PC-3 (cell line): ENCODE data around the gene AGBL3.

Experiments used
- EZH2phosphoT487 ChIP-seq: fragments of 300-600 bp; sonication (generic); IDR thresholded peaks from 2 replicates; pipeline ENCODE4 v1.6.1; 2018; ENCODE audit warnings: mild to moderate bottlenecking, antibody characterized with exemption, low read length, borderline replicate concordance
- TF ChIP-seq, protein P1 (sequence below): fragments of 300-600 bp; sonication (generic); conservative IDR thresholded peaks from 2 replicates; pipeline ENCODE4 v1.5.1; 2017; ENCODE audit warnings: antibody characterized with exemption, low read depth, mild to moderate bottlenecking, low read length

- TF ChIP-seq, protein P1, sequence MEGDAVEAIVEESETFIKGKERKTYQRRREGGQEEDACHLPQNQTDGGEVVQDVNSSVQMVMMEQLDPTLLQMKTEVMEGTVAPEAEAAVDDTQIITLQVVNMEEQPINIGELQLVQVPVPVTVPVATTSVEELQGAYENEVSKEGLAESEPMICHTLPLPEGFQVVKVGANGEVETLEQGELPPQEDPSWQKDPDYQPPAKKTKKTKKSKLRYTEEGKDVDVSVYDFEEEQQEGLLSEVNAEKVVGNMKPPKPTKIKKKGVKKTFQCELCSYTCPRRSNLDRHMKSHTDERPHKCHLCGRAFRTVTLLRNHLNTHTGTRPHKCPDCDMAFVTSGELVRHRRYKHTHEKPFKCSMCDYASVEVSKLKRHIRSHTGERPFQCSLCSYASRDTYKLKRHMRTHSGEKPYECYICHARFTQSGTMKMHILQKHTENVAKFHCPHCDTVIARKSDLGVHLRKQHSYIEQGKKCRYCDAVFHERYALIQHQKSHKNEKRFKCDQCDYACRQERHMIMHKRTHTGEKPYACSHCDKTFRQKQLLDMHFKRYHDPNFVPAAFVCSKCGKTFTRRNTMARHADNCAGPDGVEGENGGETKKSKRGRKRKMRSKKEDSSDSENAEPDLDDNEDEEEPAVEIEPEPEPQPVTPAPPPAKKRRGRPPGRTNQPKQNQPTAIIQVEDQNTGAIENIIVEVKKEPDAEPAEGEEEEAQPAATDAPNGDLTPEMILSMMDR: no peak
- TF ChIP-seq EZH2phosphoT487: no peak
Measured at GRCh38 chr7:135076882-135077281, 90.6 kb downstream of the AGBL3 start.
